ENCODE results near the gene KCNAB1. TPM values are rescaled to one million over a fixed set of nuclear protein-coding genes. Genes with fewer than 3 reads are reported as not detected.

The KCNAB1 gene
- total RNA-seq, 1 experiment from 2014 or later, result not detected

GRCh38 chr3:156582532-156583183, 462.3 kb downstream of the KCNAB1 start:
- no TSS peak for BruUV-seq (replicated peaks)
- no peaks in the 10 kb centered on the region for H3K27me3 ChIP-seq (ENCODE audit: low read length)
- no peaks in the 10 kb centered on the region for H3K9me3 ChIP-seq (ENCODE audit: low read length)
- POLR2A ChIA-PET (ENCODE audit: unreplicated experiment), result interaction anchor here (0.7 kb wide), 1 partner anchor 507 kb away, joined by 3 read pairs; no protein-coding TSS in a partner anchor
- DNase-seq, result no peak
- CTCF ChIA-PET, result no interaction called here
- intact Hi-C loops (cut with micrococcal nuclease), result no loop called here
- no peak overlapping the region for H3K4me2 ChIP-seq (ENCODE audit: low read length)
- no peak overlapping the region for H2AFZ ChIP-seq (ENCODE audit: low read length)
- no peaks in the 10 kb centered on the region for H3K36me3 ChIP-seq (ENCODE audit: low read depth, low read length)
- no peak overlapping the region for H3K4me3 ChIP-seq (ENCODE audit: low read length)
- no peak overlapping the region for H3K27ac ChIP-seq (ENCODE audit: low read length)
- H3F3A ChIP-seq (ENCODE audit: low read length, unreplicated experiment), result no peaks in the 10 kb centered on the region
- no peaks in the 10 kb centered on the region; the same call in 1 of the 2 replicates for H3K4me1 ChIP-seq (ENCODE audit: insufficient read depth, low read length)
- no peak for TF ChIP-seq CTCF (conservative IDR thresholded peaks at IDR 0.05; ENCODE audit: low read depth, low read length)
- TF ChIP-seq EZH2 (IDR thresholded peaks at IDR 0.05; ENCODE audit: low read length, unreplicated experiment), result no peak
- H3K9ac ChIP-seq (ENCODE audit: low read length), result no peak overlapping the region
- ATAC-seq, result no peak
- no peaks in the 10 kb centered on the region for H4K20me1 ChIP-seq (ENCODE audit: low read length)
- H3K9me2 ChIP-seq (replicated peaks; ENCODE audit: low read length), result no peaks in the 10 kb centered on the region
- no peaks in the 10 kb centered on the region for H3K79me2 ChIP-seq (ENCODE audit: low read length)

DNA sequence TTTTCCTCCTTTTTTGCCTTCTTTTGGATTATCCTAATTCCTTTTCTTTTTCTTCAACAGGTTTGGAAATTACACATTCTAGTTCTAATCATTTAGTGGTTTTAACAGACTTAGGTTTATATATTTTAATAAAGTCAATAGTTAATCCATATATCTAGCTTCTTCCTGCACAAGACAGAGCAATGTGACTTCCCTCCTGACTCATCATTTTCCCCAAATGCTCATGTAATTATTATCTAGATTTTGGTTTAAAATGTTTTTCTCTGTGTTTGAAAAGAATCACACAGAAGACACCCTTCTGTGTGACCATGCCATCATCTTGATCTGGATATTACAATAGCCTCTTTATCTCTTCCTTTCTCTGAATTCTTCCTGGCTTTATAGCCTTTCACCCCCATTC, 463.1 kb downstream of the KCNAB1 start:
- CTCF ChIA-PET, result no interaction called here
- Histone ChIP-seq H4K20me1 (ENCODE audit: low read length) (no peaks in the 10 kb centered on the region), H3F3A (ENCODE audit: low read length, unreplicated experiment) (no peaks in the 10 kb centered on the region), H3K9me2 (replicated peaks; ENCODE audit: low read length) (no peaks in the 10 kb centered on the region), H3K79me2 (ENCODE audit: low read length) (no peaks in the 10 kb centered on the region), H3K36me3 (ENCODE audit: low read depth, low read length) (no peaks in the 10 kb centered on the region), H3K9me3 (ENCODE audit: low read length) (no peaks in the 10 kb centered on the region), H3K27ac (ENCODE audit: low read length) (no peak overlapping the region), H3K27me3 (ENCODE audit: low read length) (no peaks in the 10 kb centered on the region), H3K4me2 (ENCODE audit: low read length) (no peak overlapping the region), H3K9ac (ENCODE audit: low read length) (no peak overlapping the region), H3K4me1 (ENCODE audit: insufficient read depth, low read length) (no peaks in the 10 kb centered on the region), H3K4me3 (ENCODE audit: low read length) (no peak overlapping the region), H2AFZ (ENCODE audit: low read length) (no peak overlapping the region)
- POLR2A ChIA-PET (ENCODE audit: unreplicated experiment), result interaction anchor here (0.7 kb wide), 1 partner anchor 506 kb away, joined by 3 read pairs; no protein-coding TSS in a partner anchor
- TF ChIP-seq CTCF (conservative IDR thresholded peaks at IDR 0.05; ENCODE audit: low read depth, low read length), result no peak
- TF ChIP-seq EZH2 (IDR thresholded peaks at IDR 0.05; ENCODE audit: low read length, unreplicated experiment), result no peak
- no peak for TF ChIP-seq EZH2phosphoT487 (IDR thresholded peaks at IDR 0.05; ENCODE audit: borderline replicate concordance, low read length)
- DNase-seq (no peak), ATAC-seq (no peak)
- intact Hi-C loops (cut with micrococcal nuclease), result no loop called here
- BruUV-seq (replicated peaks), result no TSS peak

DNA sequence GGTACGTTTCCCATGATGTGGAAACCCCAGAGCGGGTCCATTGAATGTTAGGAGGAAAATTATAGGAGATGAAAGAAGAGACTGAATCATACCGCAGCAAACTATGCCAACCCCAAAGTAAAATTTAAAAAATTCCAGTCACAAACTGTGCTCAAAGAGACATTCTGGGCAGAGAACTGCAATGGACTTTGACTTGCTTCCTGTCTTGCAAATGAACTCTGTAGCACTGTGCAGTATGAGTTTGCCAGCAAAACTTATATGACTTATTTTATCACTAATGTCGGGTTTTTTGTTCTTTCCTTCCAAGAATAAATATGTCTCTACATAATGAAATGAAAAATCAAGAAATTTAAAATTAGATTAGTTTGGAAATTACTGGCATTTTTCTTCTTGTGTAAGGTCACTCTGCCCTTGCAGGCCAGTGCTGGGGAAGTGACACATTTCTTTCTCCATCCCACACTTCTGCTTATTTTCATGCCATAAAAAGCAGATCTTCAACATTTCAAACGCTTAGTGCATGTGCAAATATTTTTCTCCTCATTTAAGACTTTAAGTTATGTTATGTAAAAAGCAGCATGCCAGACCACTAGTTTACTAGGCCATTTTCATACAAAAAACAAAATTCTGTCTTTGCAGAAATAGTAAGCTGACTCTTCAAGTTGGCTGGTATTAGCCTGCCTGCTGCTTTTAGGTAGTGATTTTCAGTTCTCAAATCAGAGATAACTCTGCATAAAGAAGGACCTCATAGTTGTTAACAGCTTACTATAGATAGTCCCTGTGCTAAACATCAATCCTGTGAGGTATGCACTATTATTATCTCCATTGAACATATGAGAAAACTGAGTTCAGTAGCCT, 466.8 kb downstream of the KCNAB1 start:
- ChIA-PET POLR2A (ENCODE audit: unreplicated experiment) (no interaction called here), CTCF (no interaction called here)
- Histone ChIP-seq H3K4me1 (ENCODE audit: insufficient read depth, low read length) (no peaks in the 10 kb centered on the region), H3K9me3 (ENCODE audit: low read length) (no peaks in the 10 kb centered on the region), H2AFZ (ENCODE audit: low read length) (no peak overlapping the region), H3K79me2 (ENCODE audit: low read length) (no peaks in the 10 kb centered on the region), H3F3A (ENCODE audit: low read length, unreplicated experiment) (no peaks in the 10 kb centered on the region), H3K36me3 (ENCODE audit: low read depth, low read length) (no peaks in the 10 kb centered on the region), H3K4me2 (ENCODE audit: low read length) (no peak overlapping the region), H3K27ac (ENCODE audit: low read length) (no peak overlapping the region), H3K4me3 (ENCODE audit: low read length) (no peak overlapping the region), H3K9ac (ENCODE audit: low read length) (no peak overlapping the region), H3K27me3 (ENCODE audit: low read length) (no peaks in the 10 kb centered on the region), H4K20me1 (ENCODE audit: low read length) (no peaks in the 10 kb centered on the region), H3K9me2 (replicated peaks; ENCODE audit: low read length) (no peaks in the 10 kb centered on the region)
- DNase-seq (no peak), ATAC-seq (no peak)
- no TSS peak for BruUV-seq (replicated peaks)
- TF ChIP-seq EZH2 (IDR thresholded peaks at IDR 0.05; ENCODE audit: low read length, unreplicated experiment), result no peak
- TF ChIP-seq EZH2phosphoT487 (IDR thresholded peaks at IDR 0.05; ENCODE audit: borderline replicate concordance, low read length), result no peak
- TF ChIP-seq CTCF (conservative IDR thresholded peaks at IDR 0.05; ENCODE audit: low read depth, low read length), result no peak
- intact Hi-C loops (cut with micrococcal nuclease), result no loop called here

Data from PC-3 (cell line).